PC-3 (cell line): ENCODE measurements around the gene FUBP3. TPM values are rescaled to one million over a fixed set of nuclear protein-coding genes. Genes with fewer than 3 reads are reported as not detected.

Experiments used
- ATAC-seq: fragments of 200-7000 bp; cut with Tn5 transposase; 2 replicates; pipeline ENCODE4 v1.9.1; 2020; ENCODE audit warnings: mild to moderate bottlenecking, moderate library complexity
- BruUV-seq: library from RNA; stranded (reverse); fragments of 400-500 nt; replicated peaks from 2 replicates; lab custom pipeline; 2021; lab: Mats Ljungman, UMichigan
- CTCF ChIA-PET: fragments of 300-600 bp; sonication (Branson Sonifier 250); formaldehyde crosslinking; loops from one replicate; lab custom pipeline; 2022; ENCODE audit warnings: antibody characterized with exemption; lab: Charles Lee
- POLR2A ChIA-PET: fragments of 300-600 bp; sonication (Branson Sonifier 250); formaldehyde crosslinking; loops from one replicate; lab custom pipeline; 2022; ENCODE audit warnings: antibody characterized with exemption; ENCODE audit not compliant: unreplicated experiment; lab: Charles Lee
- DNase-seq: peaks from one replicate; pipeline ENCODE4 v3.0.0-alpha.2; 2015
- H2AFZ ChIP-seq: fragments of 300-600 bp; sonication (generic); 2 replicates; pipeline ENCODE4 v1.6.0; 2016; ENCODE audit warnings: antibody characterized with exemption, low read length
- H3F3A ChIP-seq: fragments of 300-600 bp; sonication (generic); one replicate; pipeline ENCODE4 v1.6.0; 2017; ENCODE audit warnings: antibody characterized with exemption, low read length, control low read depth, mild to moderate bottlenecking; ENCODE audit not compliant: unreplicated experiment
- H3K27ac ChIP-seq: fragments of 300-600 bp; sonication (generic); 2 replicates; pipeline ENCODE4 v1.5.1; 2016; ENCODE audit warnings: mild to moderate bottlenecking, low read length
- H3K27me3 ChIP-seq: fragments of 300-600 bp; sonication (generic); 2 replicates; pipeline ENCODE4 v1.6.1; 2016; ENCODE audit warnings: low read length, mixed read lengths
- H3K36me3 ChIP-seq: fragments of 300-600 bp; sonication (generic); 2 replicates; pipeline ENCODE4 v1.6.1; 2016; ENCODE audit warnings: low read depth, mixed run types, low read length, mixed read lengths
- H3K4me1 ChIP-seq: fragments of 300-600 bp; sonication (generic); 2 replicates; pipeline ENCODE4 v1.5.1; 2016; ENCODE audit warnings: low read length; ENCODE audit not compliant: insufficient read depth
- H3K4me2 ChIP-seq: fragments of 300-600 bp; sonication (generic); 2 replicates; pipeline ENCODE4 v1.6.0; 2016; ENCODE audit warnings: low read length
- H3K4me3 ChIP-seq: fragments of 300-600 bp; sonication (generic); 2 replicates; pipeline ENCODE4 v1.5.1; 2016; ENCODE audit warnings: mild to moderate bottlenecking, low read length, mixed read lengths
- H3K79me2 ChIP-seq: fragments of 300-600 bp; sonication (generic); 2 replicates; pipeline ENCODE4 v1.6.1; 2017; ENCODE audit warnings: low read length, mixed read lengths
- H3K9ac ChIP-seq: fragments of 300-600 bp; sonication (generic); 2 replicates; pipeline ENCODE4 v1.6.0; 2016; ENCODE audit warnings: mild to moderate bottlenecking, low read length
- H3K9me2 ChIP-seq: fragments of 300-600 bp; sonication (generic); replicated peaks from 2 replicates; pipeline ENCODE4 v1.6.1; 2016; ENCODE audit warnings: mixed run types, low read length, mixed read lengths
- H3K9me3 ChIP-seq: fragments of 300-600 bp; sonication (generic); 2 replicates; pipeline ENCODE4 v1.6.1; 2016; ENCODE audit warnings: low read length, mixed read lengths
- H4K20me1 ChIP-seq: fragments of 300-600 bp; sonication (generic); 2 replicates; pipeline ENCODE4 v1.6.1; 2016; ENCODE audit warnings: low read length, mixed read lengths
- CTCF ChIP-seq: fragments of 300-600 bp; sonication (generic); conservative IDR thresholded peaks from 2 replicates; pipeline ENCODE4 v1.5.1; 2017; ENCODE audit warnings: antibody characterized with exemption, low read depth, mild to moderate bottlenecking, low read length
- EZH2 ChIP-seq: fragments of 300-600 bp; sonication (generic); IDR thresholded peaks from one replicate; pipeline ENCODE4 v1.6.1; 2017; ENCODE audit warnings: antibody characterized with exemption, mild to moderate bottlenecking, low read length; ENCODE audit not compliant: unreplicated experiment
- EZH2phosphoT487 ChIP-seq: fragments of 300-600 bp; sonication (generic); IDR thresholded peaks from 2 replicates; pipeline ENCODE4 v1.6.1; 2018; ENCODE audit warnings: mild to moderate bottlenecking, antibody characterized with exemption, low read length, borderline replicate concordance
- intact Hi-C: fragments of 100-400 bp; cut with micrococcal nuclease; formaldehyde crosslinking; loops from 2 replicates; pipeline ENCODE4 v1.9.0; 2023
- total RNA-seq: library from RNA; depleted of rRNA; stranded (reverse); fragments of >200 nt; gene quantifications from 2 replicates; pipeline ENCODE4 v1.2.3, GENCODE V29; 2014

FUBP3 gene
- total RNA-seq, 1 experiment from 2014 or later: 53.7 TPM

GRCh38 chr9:130663258-130663976 lies 84.0 kb downstream of the FUBP3 start:
- BruUV-seq: no TSS peak
- H2AFZ ChIP-seq: no peak overlapping the region

GRCh38 chr9:130663977-130664250 lies 84.5 kb downstream of the FUBP3 start:
- Histone ChIP-seq H3K9ac (no peak overlapping the region), H3F3A (no peaks in the 10 kb centered on the region)
- BruUV-seq: no TSS peak

More at GRCh38 chr9:130663258-130663976, 84.0 kb downstream of the FUBP3 start:
- no peak for DNase-seq
- TF ChIP-seq EZH2 (no peak), CTCF (no peak), EZH2phosphoT487 (no peak)
- H3K9me3 ChIP-seq: no peaks in the 10 kb centered on the region
- CTCF ChIA-PET: no interaction called here
- POLR2A ChIA-PET: no interaction called here
- no peaks in the 10 kb centered on the region for H4K20me1 ChIP-seq
- no peaks in the 10 kb centered on the region for H3K79me2 ChIP-seq
- peaks cover 40% of the 10 kb centered on the region for H3K27me3 ChIP-seq
- no peaks in the 10 kb centered on the region for H3K36me3 ChIP-seq
- H3K9me2 ChIP-seq: no peaks in the 10 kb centered on the region
- H3K27ac ChIP-seq: no peak overlapping the region
- no peak overlapping the region for H3K4me3 ChIP-seq
- no peaks in the 10 kb centered on the region for H3F3A ChIP-seq
- no peak overlapping the region for H3K9ac ChIP-seq
- intact Hi-C loops: no loop called here
- H3K4me1 ChIP-seq: no peaks in the 10 kb centered on the region
- H3K4me2 ChIP-seq: peak overlapping the region; percentile 22; the same call in 1 of the 2 replicates
- peak; percentile 64 for ATAC-seq

More at GRCh38 chr9:130663977-130664250, 84.5 kb downstream of the FUBP3 start:
- Histone ChIP-seq H3K27me3 (peaks cover 40% of the 10 kb centered on the region), H2AFZ (no peak overlapping the region), H3K79me2 (no peaks in the 10 kb centered on the region), H3K9me2 (no peaks in the 10 kb centered on the region), H3K27ac (no peak overlapping the region), H3K4me3 (no peak overlapping the region), H3K4me1 (no peaks in the 10 kb centered on the region), H4K20me1 (no peaks in the 10 kb centered on the region), H3K4me2 (peak overlapping the region; percentile 22; the same call in 1 of the 2 replicates), H3K9me3 (no peaks in the 10 kb centered on the region), H3K36me3 (no peaks in the 10 kb centered on the region)
- TF ChIP-seq EZH2phosphoT487: no peak
- TF ChIP-seq EZH2: no peak
- no peak for TF ChIP-seq CTCF
- ATAC-seq: no peak
- POLR2A ChIA-PET: no interaction called here
- CTCF ChIA-PET: no interaction called here
- no peak for DNase-seq
- intact Hi-C loops: no loop called here
